IMR-90 (cell line): Measurements from ENCODE around the gene SPTLC1. TPM values are rescaled to one million over a fixed set of nuclear protein-coding genes. Genes with fewer than 3 reads are reported as not detected.

ENCODE experiments used
- ATAC-seq: fragments of 200-7000 bp; cut with Tn5 transposase; 2 replicates; pipeline ENCODE4 v1.9.1; 2020; ENCODE audit warnings: low read depth, mild to moderate bottlenecking, moderate library complexity
- BruUV-seq: library from RNA; stranded (reverse); fragments of 400-500 nt; replicated peaks from 2 replicates; lab custom pipeline; 2021; lab: Mats Ljungman, UMichigan
- CTCF ChIA-PET: fragments of 300-600 bp; formaldehyde crosslinking; extraction: SDS; loops from one replicate; lab custom pipeline; 2021; ENCODE audit warnings: antibody characterized with exemption; lab: Yijun Ruan, JAX
- POLR2A ChIA-PET: fragments of 300-600 bp; sonication (Branson Sonifier 250); formaldehyde crosslinking; loops from one replicate; lab custom pipeline; 2022; ENCODE audit warnings: antibody characterized with exemption; ENCODE audit not compliant: unreplicated experiment; lab: Charles Lee
- DNase-seq: peaks from one replicate; pipeline ENCODE4 v3.0.0; 2013
- H2AFZ ChIP-seq: replicated peaks from 2 replicates; pipeline ENCODE3; 2013; ENCODE audit warnings: low read length, mild to moderate bottlenecking; ENCODE audit not compliant: poor library complexity
- H2AK5ac ChIP-seq: 2 replicates; pipeline ENCODE4 v1.6.1; 2013; ENCODE audit warnings: low read depth, low read length, inconsistent platforms
- H2AK9ac ChIP-seq: replicated peaks from 2 replicates; pipeline ENCODE3; 2013; ENCODE audit warnings: mild to moderate bottlenecking, low read depth, low read length, moderate library complexity; ENCODE audit not compliant: poor library complexity
- H2BK120ac ChIP-seq: 2 replicates; pipeline ENCODE4 v1.6.1; 2013; ENCODE audit warnings: low read depth, low read length, inconsistent platforms
- H2BK15ac ChIP-seq: 3 replicates; pipeline ENCODE4 v1.6.1; 2013; ENCODE audit warnings: low read depth, low read length, inconsistent platforms
- H2BK20ac ChIP-seq: 2 replicates; pipeline ENCODE4 v1.6.1; 2013; ENCODE audit warnings: low read depth, mild to moderate bottlenecking, inconsistent platforms, low read length, moderate library complexity
- H2BK5ac ChIP-seq: 2 replicates; pipeline ENCODE4 v1.6.1; 2013; ENCODE audit warnings: mild to moderate bottlenecking, low read depth, low read length, inconsistent platforms; ENCODE audit not compliant: poor library complexity, severe bottlenecking
- H3K14ac ChIP-seq: replicated peaks from 2 replicates; pipeline ENCODE4 v1.6.1; 2013; ENCODE audit warnings: low read depth, low read length, inconsistent platforms
- H3K18ac ChIP-seq: 2 replicates; pipeline ENCODE4 v1.6.1; 2013; ENCODE audit warnings: low read depth, low read length, control low read depth
- H3K23ac ChIP-seq: 2 replicates; pipeline ENCODE4 v1.6.1; 2013; ENCODE audit warnings: low read depth, low read length, inconsistent platforms
- H3K27ac ChIP-seq: 2 replicates; pipeline ENCODE4 v1.5.1; 2013; ENCODE audit warnings: mild to moderate bottlenecking, control low read depth, low read length; ENCODE audit not compliant: insufficient read depth
- H3K27me3 ChIP-seq: 2 replicates; pipeline ENCODE4 v1.6.1; 2013; ENCODE audit warnings: low read length; ENCODE audit not compliant: control insufficient read depth, insufficient read depth
- H3K36me3 ChIP-seq: 2 replicates; pipeline ENCODE4 v1.6.1; 2013; ENCODE audit warnings: low read length, mixed read lengths; ENCODE audit not compliant: control insufficient read depth, insufficient read depth
- H3K4ac ChIP-seq: 2 replicates; pipeline ENCODE4 v1.6.1; 2013; ENCODE audit warnings: low read depth, low read length, inconsistent platforms
- H3K4me1 ChIP-seq: 2 replicates; pipeline ENCODE4 v1.6.1; 2013; ENCODE audit warnings: low read length, mixed read lengths; ENCODE audit not compliant: control insufficient read depth, insufficient read depth
- H3K4me2 ChIP-seq: 2 replicates; pipeline ENCODE4 v1.6.1; 2013; ENCODE audit warnings: low read depth, mild to moderate bottlenecking, control low read depth, low read length, moderate library complexity
- H3K4me3 ChIP-seq: 2 replicates; pipeline ENCODE4 v1.5.1; 2013; ENCODE audit warnings: low read depth, mild to moderate bottlenecking, control low read depth, low read length, moderate library complexity; ENCODE audit not compliant: insufficient read depth
- H3K56ac ChIP-seq: 2 replicates; pipeline ENCODE4 v1.6.1; 2013; ENCODE audit warnings: low read length, inconsistent platforms; ENCODE audit not compliant: insufficient read depth; ENCODE audit errors: extremely low read depth
- H3K79me1 ChIP-seq, 2 experiments: 2 replicates each; pipeline ENCODE4 v1.6.1; 2013; ENCODE audit warnings: low read length in 2 of 2, inconsistent platforms in 1 of 2, low read depth in 1 of 2
- H3K9ac ChIP-seq: 2 replicates; pipeline ENCODE4 v1.6.1; 2013; ENCODE audit warnings: low read depth, low read length, control low read depth
- H3K9me1 ChIP-seq: 2 replicates; pipeline ENCODE4 v1.6.1; 2013; ENCODE audit warnings: low read length, inconsistent platforms; ENCODE audit not compliant: insufficient read depth
- H3K9me3 ChIP-seq: 2 replicates; pipeline ENCODE4 v1.6.1; 2013; ENCODE audit warnings: low read length; ENCODE audit not compliant: control insufficient read depth, insufficient read depth
- H4K20me1 ChIP-seq: 2 replicates; pipeline ENCODE4 v1.6.1; 2013; ENCODE audit warnings: low read length, inconsistent platforms; ENCODE audit not compliant: insufficient read depth
- H4K5ac ChIP-seq: 2 replicates; pipeline ENCODE4 v1.6.1; 2013; ENCODE audit warnings: mild to moderate bottlenecking, low read depth, low read length, control low read depth
- H4K8ac ChIP-seq, 2 experiments: 2 replicates each; pipeline ENCODE4 v1.6.1; 2013; ENCODE audit warnings: low read depth in 2 of 2, low read length in 2 of 2, control low read depth in 1 of 2, inconsistent platforms in 1 of 2
- H4K91ac ChIP-seq: 2 replicates; pipeline ENCODE4 v1.6.1; 2013; ENCODE audit warnings: low read depth, low read length, inconsistent platforms; ENCODE audit not compliant: insufficient read depth
- BHLHE40 ChIP-seq: fragments of 150-350 bp; IDR thresholded peaks from 2 replicates; pipeline ENCODE4 v1.6.1; 2016; ENCODE audit warnings: mild to moderate bottlenecking, low read depth, low read length
- CEBPB ChIP-seq: IDR thresholded peaks from 2 replicates; pipeline ENCODE4 v1.6.1; 2012; ENCODE audit warnings: low read depth, low read length, improper control_type of control experiment
- CHD1 ChIP-seq: IDR thresholded peaks from 2 replicates; pipeline ENCODE4 v1.6.1; 2012; ENCODE audit warnings: low read depth, low read length, improper control_type of control experiment
- FOS ChIP-seq: fragments of 150-350 bp; IDR thresholded peaks from 2 replicates; pipeline ENCODE4 v1.6.1; 2016; ENCODE audit warnings: low read depth, low read length
- MAFK ChIP-seq: IDR thresholded peaks from 2 replicates; pipeline ENCODE4 v1.6.1; 2012; ENCODE audit warnings: low read depth, low read length, improper control_type of control experiment
- MAZ ChIP-seq: IDR thresholded peaks from 2 replicates; pipeline ENCODE4 v1.6.1; 2012; ENCODE audit warnings: low read depth, mild to moderate bottlenecking, low read length, improper control_type of control experiment, moderate library complexity, borderline replicate concordance
- MXI1 ChIP-seq: IDR thresholded peaks from 2 replicates; pipeline ENCODE4 v1.6.1; 2012; ENCODE audit warnings: low read depth, mild to moderate bottlenecking, low read length, moderate library complexity, borderline replicate concordance
- NFE2L2 ChIP-seq: fragments of 150-350 bp; IDR thresholded peaks from 2 replicates; pipeline ENCODE4 v1.6.1; 2016; ENCODE audit warnings: low read depth, mild to moderate bottlenecking, low read length
- POLR2A ChIP-seq: IDR thresholded peaks from 2 replicates; pipeline ENCODE4 v1.6.1; 2012; ENCODE audit warnings: mild to moderate bottlenecking, low read depth, low read length
- RAD21 ChIP-seq: IDR thresholded peaks from 2 replicates; pipeline ENCODE4 v1.6.1; 2012; ENCODE audit warnings: low read length, improper control_type of control experiment
- RCOR1 ChIP-seq: IDR thresholded peaks from 2 replicates; pipeline ENCODE4 v1.6.1; 2012; ENCODE audit warnings: mild to moderate bottlenecking, low read length, improper control_type of control experiment; ENCODE audit not compliant: insufficient replicate concordance
- RFX5 ChIP-seq: IDR thresholded peaks from 2 replicates; pipeline ENCODE4 v1.8.0; 2012; ENCODE audit warnings: low read depth, mild to moderate bottlenecking, low read length, moderate library complexity
- SMC3 ChIP-seq: fragments of 150-350 bp; IDR thresholded peaks from 2 replicates; pipeline ENCODE4 v1.6.1; 2016; ENCODE audit warnings: low read depth, mild to moderate bottlenecking, antibody characterized with exemption, low read length, moderate library complexity
- WGBS, 2 experiments: methylation state at CpG; one replicate each; pipeline versions ENCODE4 v1.1.5 to v1.1.7; 2013; ENCODE audit warnings: missing lambda C conversion rate in 2 of 2; ENCODE audit not compliant: insufficient read length in 1 of 2; ENCODE audit errors: extremely low coverage in 2 of 2; 5-methylcytosine and 5-hydroxymethylcytosine counted together
- dilution Hi-C: fragments of 300-500 bp; cut with HindIII; formaldehyde crosslinking; loops from one replicate; pipeline ENCODE4 v1.14.3; 2018; ENCODE audit warnings: low sequenced_read_pairs; ENCODE audit not compliant: unreplicated experiment
- in situ Hi-C: fragments of 300-500 bp; cut with MboI; formaldehyde crosslinking; loops from 3 replicates; pipeline ENCODE4 v1.14.3; 2019; ENCODE audit warnings: low sequenced_read_pairs, inconsistent platforms, mixed read lengths
- intact Hi-C: fragments of 100-400 bp; cut with micrococcal nuclease; formaldehyde crosslinking; loops from 2 replicates; pipeline ENCODE4 v1.10.0; 2022
- polyA plus RNA-seq, 3 experiments: library from polyadenylated mRNA; depleted of rRNA; stranded (reverse); fragments of >200 nt; gene quantifications; 2 replicates each; pipeline ENCODE4 v1.2.3, GENCODE V29; 2012; ENCODE audit warnings: low replicate concordance in 1 of 3
- total RNA-seq: library from RNA; depleted of rRNA; stranded (reverse); fragments of >200 nt; gene quantifications from 2 replicates; pipeline ENCODE4 v1.2.3, GENCODE V29; 2012
- TF ChIP-seq, protein P1 (sequence below): fragments of 150-350 bp; IDR thresholded peaks from 2 replicates; pipeline ENCODE4 v1.6.1; 2016; ENCODE audit warnings: low read depth, mild to moderate bottlenecking, low read length, moderate library complexity, borderline replicate concordance
- TF ChIP-seq, protein P2 (sequence below): conservative IDR thresholded peaks from 2 replicates; pipeline ENCODE4 v1.5.1; 2012; ENCODE audit warnings: mild to moderate bottlenecking, low read depth, low read length, improper control_type of control experiment
- TF ChIP-seq, protein P3 (sequence below): fragments of 150-350 bp; IDR thresholded peaks from 2 replicates; pipeline ENCODE4 v1.6.1; 2017; ENCODE audit warnings: mild to moderate bottlenecking, antibody characterized with exemption, low read length, low read depth

SPTLC1 gene
- total and polyA plus RNA-seq, 2 of the 4 experiments (the other 2 are of a cell fraction) = 65.7 to 92.7 TPM

DNA sequence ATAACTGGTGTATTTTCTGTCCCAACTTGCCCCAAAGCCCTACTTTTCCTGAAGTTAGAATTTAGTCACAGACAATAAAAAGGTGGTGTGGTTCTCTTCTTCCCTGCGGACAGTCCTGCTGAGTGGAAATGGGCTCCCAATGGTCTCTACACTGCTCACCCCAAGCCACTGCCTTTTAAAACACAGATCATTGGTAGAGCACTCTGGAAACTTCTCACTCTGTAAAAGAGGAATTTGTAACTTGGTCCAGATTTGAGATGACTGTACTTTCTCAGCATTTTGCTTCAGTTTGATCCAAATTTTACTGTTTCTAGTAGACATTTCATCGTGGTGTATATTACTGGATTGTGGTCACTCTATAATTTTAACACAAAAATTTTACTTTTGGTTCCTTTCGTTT lies 84.8 kb downstream of the SPTLC1 start:
- WGBS, 2 experiments = no CpG with 5 or more reads among the region's 3 CpGs
- Histone ChIP-seq H3K14ac (no peak overlapping the region), H3K4me1 (peaks cover 8% of the 10 kb centered on the region; the same call in 1 of the 2 replicates), H3K9ac (no peak overlapping the region), H2BK20ac (no peak overlapping the region), H4K91ac (no peak overlapping the region), H4K8ac (no peak overlapping the region), H4K5ac (no peak overlapping the region), H2BK120ac (no peak overlapping the region), H3K27me3 (no peaks in the 10 kb centered on the region), H2AFZ (no peak overlapping the region), H3K4ac (no peak overlapping the region), H3K9me3 (no peaks in the 10 kb centered on the region), H3K79me1 (peaks cover 0 to 15% of the 10 kb centered on the region in 2 experiments; a peak in 2 of 4 replicates), H2AK5ac (no peak overlapping the region), H3K36me3 (peaks cover 17% of the 10 kb centered on the region), H2BK5ac (no peak overlapping the region), H3K27ac (no peak overlapping the region), H4K20me1 (peaks cover 6% of the 10 kb centered on the region; the same call in 1 of the 2 replicates), H3K18ac (no peak overlapping the region), H2BK15ac (no peak overlapping the region), H3K56ac (no peak overlapping the region), H3K9me1 (peaks cover 15% of the 10 kb centered on the region), H3K23ac (no peak overlapping the region), H2AK9ac (no peak overlapping the region), H3K4me3 (no peak overlapping the region), H3K4me2 (no peak overlapping the region)
- dilution Hi-C loops = no loop called here
- no peak for DNase-seq
- BruUV-seq = no TSS peak
- TF ChIP-seq MAZ (no peak), BHLHE40 (no peak), CEBPB (no peak), CHD1 (no peak), POLR2A (no peak), SMC3 (no peak), MXI1 (no peak), MAFK (no peak), RCOR1 (no peak), RFX5 (no peak), FOS (no peak), RAD21 (no peak), NFE2L2 (no peak)
- TF ChIP-seq, protein P1, sequence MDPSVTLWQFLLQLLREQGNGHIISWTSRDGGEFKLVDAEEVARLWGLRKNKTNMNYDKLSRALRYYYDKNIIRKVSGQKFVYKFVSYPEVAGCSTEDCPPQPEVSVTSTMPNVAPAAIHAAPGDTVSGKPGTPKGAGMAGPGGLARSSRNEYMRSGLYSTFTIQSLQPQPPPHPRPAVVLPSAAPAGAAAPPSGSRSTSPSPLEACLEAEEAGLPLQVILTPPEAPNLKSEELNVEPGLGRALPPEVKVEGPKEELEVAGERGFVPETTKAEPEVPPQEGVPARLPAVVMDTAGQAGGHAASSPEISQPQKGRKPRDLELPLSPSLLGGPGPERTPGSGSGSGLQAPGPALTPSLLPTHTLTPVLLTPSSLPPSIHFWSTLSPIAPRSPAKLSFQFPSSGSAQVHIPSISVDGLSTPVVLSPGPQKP = no peak
- TF ChIP-seq, protein P2, sequence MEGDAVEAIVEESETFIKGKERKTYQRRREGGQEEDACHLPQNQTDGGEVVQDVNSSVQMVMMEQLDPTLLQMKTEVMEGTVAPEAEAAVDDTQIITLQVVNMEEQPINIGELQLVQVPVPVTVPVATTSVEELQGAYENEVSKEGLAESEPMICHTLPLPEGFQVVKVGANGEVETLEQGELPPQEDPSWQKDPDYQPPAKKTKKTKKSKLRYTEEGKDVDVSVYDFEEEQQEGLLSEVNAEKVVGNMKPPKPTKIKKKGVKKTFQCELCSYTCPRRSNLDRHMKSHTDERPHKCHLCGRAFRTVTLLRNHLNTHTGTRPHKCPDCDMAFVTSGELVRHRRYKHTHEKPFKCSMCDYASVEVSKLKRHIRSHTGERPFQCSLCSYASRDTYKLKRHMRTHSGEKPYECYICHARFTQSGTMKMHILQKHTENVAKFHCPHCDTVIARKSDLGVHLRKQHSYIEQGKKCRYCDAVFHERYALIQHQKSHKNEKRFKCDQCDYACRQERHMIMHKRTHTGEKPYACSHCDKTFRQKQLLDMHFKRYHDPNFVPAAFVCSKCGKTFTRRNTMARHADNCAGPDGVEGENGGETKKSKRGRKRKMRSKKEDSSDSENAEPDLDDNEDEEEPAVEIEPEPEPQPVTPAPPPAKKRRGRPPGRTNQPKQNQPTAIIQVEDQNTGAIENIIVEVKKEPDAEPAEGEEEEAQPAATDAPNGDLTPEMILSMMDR = no peak
- TF ChIP-seq, protein P3, sequence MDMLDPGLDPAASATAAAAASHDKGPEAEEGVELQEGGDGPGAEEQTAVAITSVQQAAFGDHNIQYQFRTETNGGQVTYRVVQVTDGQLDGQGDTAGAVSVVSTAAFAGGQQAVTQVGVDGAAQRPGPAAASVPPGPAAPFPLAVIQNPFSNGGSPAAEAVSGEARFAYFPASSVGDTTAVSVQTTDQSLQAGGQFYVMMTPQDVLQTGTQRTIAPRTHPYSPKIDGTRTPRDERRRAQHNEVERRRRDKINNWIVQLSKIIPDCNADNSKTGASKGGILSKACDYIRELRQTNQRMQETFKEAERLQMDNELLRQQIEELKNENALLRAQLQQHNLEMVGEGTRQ = no peak
- intact Hi-C loops = loop anchor here (10.0 kb wide), 1 partner anchor 256 kb away; no protein-coding TSS in a partner anchor
- ChIA-PET CTCF (no interaction called here), POLR2A (no interaction called here)
- no peak for ATAC-seq
- in situ Hi-C loops = no loop called here
